ENCODE results near the gene THRAP3. TPM values are rescaled to one million over a fixed set of nuclear protein-coding genes. Genes with fewer than 3 reads are reported as not detected.

Gene THRAP3
- total and polyA plus RNA-seq, 9 of the 15 experiments (the other 6 are each of a cell fraction or from before 2014, with no cell fraction given): 66.2 to 135 (median 113) TPM

GRCh38 chr1:36322786-36323635 is 98.8 kb downstream of the THRAP3 start (continued):
- no peak for TF ChIP-seq ZNF398 (CRISPR knock-in tag; IDR thresholded peaks at IDR 0.05)
- TF ChIP-seq ZNF212 (CRISPR knock-in tag; IDR thresholded peaks at IDR 0.05): no peak
- no peak; the same call in none of the 2 replicates for TF ChIP-seq ETS1 (conservative IDR thresholded peaks at IDR 0.05; ENCODE audit: control insufficient read depth, low read depth, low read length)
- TF ChIP-seq ERF (CRISPR knock-in tag; IDR thresholded peaks at IDR 0.05): peak; percentile 88; the same call in 1 of the 2 replicates
- peak; percentile 49 for TF ChIP-seq GABPB1 (CRISPR knock-in tag; IDR thresholded peaks at IDR 0.05)
- TF ChIP-seq ZBTB2 (IDR thresholded peaks at IDR 0.05): no peak
- no peak for TF ChIP-seq C11orf30 (IDR thresholded peaks at IDR 0.05; ENCODE audit: low read depth)
- TF ChIP-seq HDGF (IDR thresholded peaks at IDR 0.05): no peak
- peak in 1 of 2 experiments; percentile 30; a peak in 1 of 4 replicates for TF ChIP-seq HDAC1 (IDR thresholded peaks at IDR 0.05)
- 0 out of 2 replicates have a peak, but pooled peaks have one; percentile 23 for TF ChIP-seq ATF4 (CRISPR knock-in tag; IDR thresholded peaks at IDR 0.05)
- TF ChIP-seq SIN3B (IDR thresholded peaks at IDR 0.05; ENCODE audit: low read depth): peak; percentile 55
- TF ChIP-seq PML (IDR thresholded peaks at IDR 0.05; ENCODE audit: low read length): no peak
- 0 out of 4 replicates have a peak, but pooled peaks have one; percentile 12 to 65 for TF ChIP-seq UBTF (IDR thresholded peaks at IDR 0.05; ENCODE audit: borderline replicate concordance in 1 of 2, low read depth in 2 of 2, low read length in 2 of 2)
- no peak for TF ChIP-seq BRF1 (IDR thresholded peaks at IDR 0.05; ENCODE audit: borderline replicate concordance, extremely low read depth, insufficient read length)
- no peak for TF ChIP-seq RBM17 (IDR thresholded peaks at IDR 0.05; ENCODE audit: borderline replicate concordance, low read depth, low read length)
- no peak for TF ChIP-seq SNRNP70 (optimal IDR thresholded peaks at IDR 0.05; ENCODE audit: low read depth, low read length)
- TF ChIP-seq ZNF134 (CRISPR knock-in tag; conservative IDR thresholded peaks at IDR 0.05): no peak
- no peak for TF ChIP-seq MCM5 (IDR thresholded peaks at IDR 0.05; ENCODE audit: low read depth)
- no peak for TF ChIP-seq ZNF76 (CRISPR knock-in tag; IDR thresholded peaks at IDR 0.05; ENCODE audit: borderline replicate concordance)
- TF ChIP-seq MCM7 (IDR thresholded peaks at IDR 0.05): no peak

All from K562 (cell line).